Measurements from ENCODE around the gene BAK1.
A peak's percentile ranks its signal among the peaks of the same experiment; 100 is the strongest.
"Not testable (repeated sequence)": the region's sequence is repeated elsewhere in the genome, so short reads cannot be mapped to it uniquely, and the experiment has no call there.

BAK1 gene

GRCh38 chr6:33599413-33599938 is 19.4 kb upstream of the BAK1 start:
- in situ Hi-C loops (cut with MboI; ENCODE audit: low pct_unique_long_range_greater_than_20kb, low sequenced_read_pairs, unreplicated experiment), result no loop called here
- TF ChIP-seq, protein P1, sequence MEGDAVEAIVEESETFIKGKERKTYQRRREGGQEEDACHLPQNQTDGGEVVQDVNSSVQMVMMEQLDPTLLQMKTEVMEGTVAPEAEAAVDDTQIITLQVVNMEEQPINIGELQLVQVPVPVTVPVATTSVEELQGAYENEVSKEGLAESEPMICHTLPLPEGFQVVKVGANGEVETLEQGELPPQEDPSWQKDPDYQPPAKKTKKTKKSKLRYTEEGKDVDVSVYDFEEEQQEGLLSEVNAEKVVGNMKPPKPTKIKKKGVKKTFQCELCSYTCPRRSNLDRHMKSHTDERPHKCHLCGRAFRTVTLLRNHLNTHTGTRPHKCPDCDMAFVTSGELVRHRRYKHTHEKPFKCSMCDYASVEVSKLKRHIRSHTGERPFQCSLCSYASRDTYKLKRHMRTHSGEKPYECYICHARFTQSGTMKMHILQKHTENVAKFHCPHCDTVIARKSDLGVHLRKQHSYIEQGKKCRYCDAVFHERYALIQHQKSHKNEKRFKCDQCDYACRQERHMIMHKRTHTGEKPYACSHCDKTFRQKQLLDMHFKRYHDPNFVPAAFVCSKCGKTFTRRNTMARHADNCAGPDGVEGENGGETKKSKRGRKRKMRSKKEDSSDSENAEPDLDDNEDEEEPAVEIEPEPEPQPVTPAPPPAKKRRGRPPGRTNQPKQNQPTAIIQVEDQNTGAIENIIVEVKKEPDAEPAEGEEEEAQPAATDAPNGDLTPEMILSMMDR (IDR thresholded peaks at IDR 0.05; ENCODE audit: extremely low read depth, insufficient read depth, missing control alignments), result no peak
- DNase-seq (ENCODE audit: low spot score), result no peak

- TF ChIP-seq, protein P1 (IDR thresholded peaks at IDR 0.05; ENCODE audit: extremely low read depth, insufficient read depth, missing control alignments), result no peak
- no peak for DNase-seq (ENCODE audit: low spot score)
- in situ Hi-C loops (cut with MboI; ENCODE audit: low pct_unique_long_range_greater_than_20kb, low sequenced_read_pairs, unreplicated experiment), result no loop called here
These were observed 17.7 kb upstream of the BAK1 start for GRCh38 chr6:33597551-33598322.

DNA sequence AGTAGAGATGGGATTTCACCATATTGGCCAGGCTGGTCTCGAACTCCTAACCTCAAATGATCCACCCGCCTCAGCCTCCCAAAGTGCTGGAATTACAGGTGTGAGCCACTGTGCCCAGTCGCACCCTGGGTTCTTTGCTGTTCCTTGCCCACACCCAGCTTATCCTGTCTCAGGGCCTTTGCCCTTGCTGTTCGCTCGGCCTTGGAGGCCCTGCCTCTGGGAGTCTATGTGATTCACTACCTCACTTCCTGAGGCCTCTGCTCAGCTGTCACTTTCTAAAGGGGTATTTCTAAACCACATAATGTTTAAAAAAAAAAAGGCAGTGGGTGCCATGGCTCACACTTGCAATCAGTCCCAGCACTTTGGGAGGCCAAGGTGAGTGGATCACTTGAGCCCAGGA is 16.8 kb upstream of the BAK1 start:
- in situ Hi-C loops (cut with MboI; ENCODE audit: low pct_unique_long_range_greater_than_20kb, low sequenced_read_pairs, unreplicated experiment); DNase-seq (ENCODE audit: low spot score): not testable (repeated sequence)

- in situ Hi-C loops (cut with MboI; ENCODE audit: low pct_unique_long_range_greater_than_20kb, low sequenced_read_pairs, unreplicated experiment), result no loop called here
- TF ChIP-seq, protein P1 (IDR thresholded peaks at IDR 0.05; ENCODE audit: extremely low read depth, insufficient read depth, missing control alignments), result no peak
- no peak for DNase-seq (ENCODE audit: low spot score)
These were observed 15.1 kb upstream of the BAK1 start for GRCh38 chr6:33595001-33595846.

- DNase-seq (ENCODE audit: low spot score), result no peak
- TF ChIP-seq, protein P1 (IDR thresholded peaks at IDR 0.05; ENCODE audit: extremely low read depth, insufficient read depth, missing control alignments), result no peak
- in situ Hi-C loops (cut with MboI; ENCODE audit: low pct_unique_long_range_greater_than_20kb, low sequenced_read_pairs, unreplicated experiment), result no loop called here
These were observed 13.3 kb upstream of the BAK1 start for GRCh38 chr6:33593414-33593727.

- TF ChIP-seq, protein P1 (IDR thresholded peaks at IDR 0.05; ENCODE audit: extremely low read depth, insufficient read depth, missing control alignments), result no peak
- DNase-seq (ENCODE audit: low spot score), result peak; percentile 66
- in situ Hi-C loops (cut with MboI; ENCODE audit: low pct_unique_long_range_greater_than_20kb, low sequenced_read_pairs, unreplicated experiment), result no loop called here
These were observed 12.7 kb upstream of the BAK1 start for GRCh38 chr6:33592595-33593413.
